SK-N-SH (cell line): ENCODE results near the gene BBS2. TPM values are rescaled to one million over a fixed set of nuclear protein-coding genes. Genes with fewer than 3 reads are reported as not detected.

Experiments used
- CTCF ChIA-PET: fragments of 300-600, 350-600 bp; formaldehyde crosslinking; extraction: SDS; loops from one replicate; lab custom pipeline; 2021; lab: Yijun Ruan, JAX
- POLR2A ChIA-PET: fragments of 350-600 bp; sonication (Branson Sonifier 250); formaldehyde crosslinking; extraction: SDS; loops from one replicate; lab custom pipeline; 2020; ENCODE audit warnings: antibody characterized with exemption, inconsistent platforms; lab: Yijun Ruan, JAX
- DNase-seq: peaks from one replicate; pipeline ENCODE4 v3.0.0; 2012
- H2AFZ ChIP-seq: fragments of 200-600 bp; sonication (generic); 2 replicates; pipeline ENCODE4 v1.8.1; 2016; ENCODE audit warnings: antibody characterized with exemption, mild to moderate bottlenecking, low read depth
- H3F3A ChIP-seq: fragments of 200-600 bp; sonication (generic); replicated peaks from 2 replicates; pipeline ENCODE3; 2016; ENCODE audit warnings: antibody characterized with exemption, mild to moderate bottlenecking; ENCODE audit not compliant: insufficient read depth
- H3K27ac ChIP-seq, 2 experiments: fragments of 200-500 bp in 1 of 2; fragments of 200-600 bp in 1 of 2; sonication (Bioruptor generic) in 1 of 2; sonication (generic), shearing (Covaris generic) in 1 of 2; 2 replicates each; pipeline versions ENCODE4 v1.5.1 to v1.6.1; 2014 to 2016; ENCODE audit warnings: low read depth in 2 of 2, inconsistent platforms in 1 of 2, low read length in 1 of 2, mild to moderate bottlenecking in 1 of 2, mixed read lengths in 1 of 2
- H3K27me3 ChIP-seq: fragments of 200-600 bp; sonication (generic), shearing (Covaris generic); 2 replicates; pipeline ENCODE4 v1.6.1; 2016; ENCODE audit warnings: mixed run types; ENCODE audit not compliant: insufficient read depth
- H3K36me3 ChIP-seq, 2 experiments: fragments of 200-500 bp in 1 of 2; fragments of 200-600 bp in 1 of 2; sonication (Bioruptor generic) in 1 of 2; sonication (generic) in 1 of 2; replicated peaks in 1 of 2; 2 replicates each; pipeline versions ENCODE3 to v1.5.1; 2014 to 2016; ENCODE audit warnings: low read length in 1 of 2, mild to moderate bottlenecking in 1 of 2; ENCODE audit not compliant: insufficient read depth in 2 of 2, control insufficient read depth in 1 of 2
- H3K4me1 ChIP-seq, 2 experiments: fragments of 200-500 bp in 1 of 2; fragments of 200-600 bp in 1 of 2; sonication (Bioruptor generic) in 1 of 2; sonication (generic), shearing (Covaris generic) in 1 of 2; 2 replicates each; pipeline versions ENCODE4 v1.5.1 to v1.6.1; 2014 to 2016; ENCODE audit warnings: low read depth in 1 of 2, low read length in 1 of 2, mixed run types in 1 of 2; ENCODE audit not compliant: insufficient read depth in 2 of 2, control insufficient read depth in 1 of 2
- H3K4me2 ChIP-seq: fragments of 200-600 bp; sonication (generic), shearing (Covaris generic); 2 replicates; pipeline ENCODE4 v1.6.1; 2017; ENCODE audit warnings: mixed run types
- H3K4me3 ChIP-seq, 2 experiments: fragments of 200-500 bp in 1 of 2; fragments of 200-600 bp in 1 of 2; sonication (Bioruptor generic) in 1 of 2; sonication (generic), shearing (Covaris generic) in 1 of 2; 2 replicates each; pipeline versions ENCODE4 v1.5.1 to v1.8.1; 2014 to 2016; ENCODE audit warnings: low read depth in 2 of 2, inconsistent platforms in 1 of 2, low read length in 1 of 2, mild to moderate bottlenecking in 1 of 2, mixed read lengths in 1 of 2, moderate library complexity in 1 of 2
- H3K79me2 ChIP-seq: fragments of 200-600 bp; sonication (generic); 2 replicates; pipeline ENCODE4 v1.8.1; 2017; ENCODE audit warnings: mild to moderate bottlenecking; ENCODE audit not compliant: insufficient read depth
- H3K9ac ChIP-seq: fragments of 200-600 bp; sonication (generic); 2 replicates; pipeline ENCODE4 v1.6.1; 2017; ENCODE audit warnings: mixed run types
- H3K9me2 ChIP-seq: fragments of 200-600 bp; sonication (generic); 2 replicates; pipeline ENCODE4 v1.6.1; 2017; ENCODE audit warnings: mixed run types
- H3K9me3 ChIP-seq: fragments of 200-600 bp; sonication (generic); 2 replicates; pipeline ENCODE4 v1.6.1; 2017; ENCODE audit warnings: mixed run types, mild to moderate bottlenecking, moderate library complexity
- H4K20me1 ChIP-seq: fragments of 200-600 bp; sonication (generic); 2 replicates; pipeline ENCODE4 v1.6.1; 2017; ENCODE audit warnings: mild to moderate bottlenecking, mixed run types; ENCODE audit not compliant: insufficient read depth
- CHD2 ChIP-seq: fragments of 150-350 bp; IDR thresholded peaks from 2 replicates; pipeline ENCODE4 v1.6.1; 2018; ENCODE audit warnings: low read length; ENCODE audit not compliant: partially characterized antibody
- ELF1 ChIP-seq: IDR thresholded peaks from 2 replicates; pipeline ENCODE4 v1.4.0; 2012
- EP300 ChIP-seq, 2 experiments: IDR thresholded peaks; 2 replicates each; pipeline versions ENCODE4 v1.4.0 to v1.6.1; 2012; ENCODE audit warnings: borderline replicate concordance in 1 of 2, low read depth in 1 of 2, low read length in 1 of 2
- EZH2phosphoT487 ChIP-seq: fragments of 200-600 bp; sonication (generic); IDR thresholded peaks from 2 replicates; pipeline ENCODE4 v1.6.1; 2017; ENCODE audit warnings: low read depth, mixed run types, mild to moderate bottlenecking, antibody characterized with exemption, moderate library complexity, borderline replicate concordance
- GATA2 ChIP-seq: sonication (generic); formaldehyde crosslinking; IDR thresholded peaks from 2 replicates; pipeline ENCODE4 v1.5.0; 2020; ENCODE audit warnings: mild to moderate bottlenecking, missing genetic modification reagents
- IRF3 ChIP-seq: fragments of 150-350 bp; IDR thresholded peaks from 2 replicates; pipeline ENCODE4 v1.6.1; 2016; ENCODE audit warnings: mild to moderate bottlenecking, low read depth, low read length
- JUND ChIP-seq: IDR thresholded peaks from 2 replicates; pipeline ENCODE4 v1.4.0; 2012
- NFIC ChIP-seq: IDR thresholded peaks from 2 replicates; pipeline ENCODE4 v1.4.0; 2012; ENCODE audit warnings: borderline replicate concordance
- NRF1 ChIP-seq: IDR thresholded peaks from 2 replicates; pipeline ENCODE4 v1.6.1; 2012; ENCODE audit warnings: low read depth, mild to moderate bottlenecking, low read length
- RCOR1 ChIP-seq: fragments of 150-350 bp; IDR thresholded peaks from 2 replicates; pipeline ENCODE4 v1.6.1; 2017; ENCODE audit warnings: antibody characterized with exemption, low read length
- REST ChIP-seq: IDR thresholded peaks from 2 replicates; pipeline ENCODE4 v1.6.1; 2012; ENCODE audit warnings: mild to moderate bottlenecking, low read depth, low read length, moderate library complexity
- TAF1 ChIP-seq: IDR thresholded peaks from 2 replicates; pipeline ENCODE4 v1.6.1; 2012; ENCODE audit warnings: low read depth, mild to moderate bottlenecking, low read length, moderate library complexity, borderline replicate concordance
- YY1 ChIP-seq: IDR thresholded peaks from 2 replicates; pipeline ENCODE4 v1.4.0; 2012; ENCODE audit warnings: low read depth, mild to moderate bottlenecking
- ZBTB33 ChIP-seq: IDR thresholded peaks from 2 replicates; pipeline ENCODE4 v1.4.0; 2012; ENCODE audit warnings: low read depth, borderline replicate concordance
- WGBS: methylation state at CpG from one replicate; pipeline ENCODE4 v1.1.6; 2017; ENCODE audit warnings: low lambda C conversion rate; 5-methylcytosine and 5-hydroxymethylcytosine counted together
- polyA plus RNA-seq, 3 experiments: library from polyadenylated mRNA; depleted of rRNA; stranded (reverse); fragments of >200 nt; gene quantifications; 2 replicates each; pipeline ENCODE4 v1.2.3, GENCODE V29; 2012
- TF ChIP-seq, protein P1 (sequence below): IDR thresholded peaks from 2 replicates; pipeline ENCODE4 v1.4.0; 2012; ENCODE audit warnings: low read depth, borderline replicate concordance
- TF ChIP-seq, protein P2 (sequence below): fragments of 150-350 bp; IDR thresholded peaks from 2 replicates; pipeline ENCODE4 v1.6.1; 2017; ENCODE audit warnings: antibody characterized with exemption, low read length, low read depth, borderline replicate concordance

The BBS2 gene
- polyA plus RNA-seq, 1 of the 3 experiments (the other 2 are of a cell fraction): 74.3 TPM

DNA sequence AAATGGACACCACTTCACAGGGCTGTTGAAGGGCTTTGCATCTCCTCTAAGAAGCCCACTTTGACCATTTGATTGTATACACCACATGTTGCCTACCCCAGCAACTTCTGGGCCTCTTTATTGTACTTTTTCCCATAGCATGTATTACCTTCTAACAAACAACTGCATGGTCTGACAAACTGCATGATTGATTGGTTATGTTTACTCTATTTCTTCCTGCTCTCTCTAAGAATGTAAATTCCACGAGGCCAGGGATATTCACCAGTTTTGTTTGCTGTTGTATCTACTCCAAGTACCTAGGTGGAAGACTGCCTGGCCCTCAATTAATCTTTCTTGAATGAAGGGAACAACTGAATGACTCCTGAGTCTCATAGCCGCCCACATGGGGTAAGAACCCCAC, 22.2 kb upstream of the BBS2 start (continued):
- no peak for TF ChIP-seq NFIC
- TF ChIP-seq, all 33 proteins: peak for 0

GRCh38 chr16:56539656-56540055, 19.8 kb upstream of the BBS2 start:
- Histone ChIP-seq H3K9me3 (0 out of 2 replicates have a peak, but pooled peaks cover 3% of the 10 kb centered on the region), H3K9ac (no peak overlapping the region), H3K4me1 (no peaks in the 10 kb centered on the region), H3K79me2 (no peaks in the 10 kb centered on the region), H4K20me1 (no peaks in the 10 kb centered on the region), H3F3A (no peaks in the 10 kb centered on the region), H3K27ac (no peak overlapping the region), H2AFZ (no peak overlapping the region), H3K4me3 (no peak overlapping the region), H3K4me2 (no peak overlapping the region), H3K9me2 (no peaks in the 10 kb centered on the region), H3K27me3 (no peaks in the 10 kb centered on the region; the same call in 1 of the 2 replicates), H3K36me3 (no peaks in the 10 kb centered on the region)
- ChIA-PET POLR2A (no interaction called here), CTCF (interaction anchor here (0.9 kb wide), 1 partner anchor 163 kb away, joined by 3 read pairs; no protein-coding TSS in a partner anchor)
- TF ChIP-seq GATA2: no peak
- no peak for TF ChIP-seq YY1
- no peak for TF ChIP-seq TAF1
- no peak for TF ChIP-seq IRF3
- TF ChIP-seq ELF1: no peak
- TF ChIP-seq EP300 (IDR thresholded peaks at IDR 0.05; ENCODE audit: borderline replicate concordance in 1 of 2, low read depth in 1 of 2, low read length in 1 of 2): no peak
- no peak for TF ChIP-seq ZBTB33
- no peak for TF ChIP-seq EZH2phosphoT487
- TF ChIP-seq REST: no peak
- TF ChIP-seq, protein P1, sequence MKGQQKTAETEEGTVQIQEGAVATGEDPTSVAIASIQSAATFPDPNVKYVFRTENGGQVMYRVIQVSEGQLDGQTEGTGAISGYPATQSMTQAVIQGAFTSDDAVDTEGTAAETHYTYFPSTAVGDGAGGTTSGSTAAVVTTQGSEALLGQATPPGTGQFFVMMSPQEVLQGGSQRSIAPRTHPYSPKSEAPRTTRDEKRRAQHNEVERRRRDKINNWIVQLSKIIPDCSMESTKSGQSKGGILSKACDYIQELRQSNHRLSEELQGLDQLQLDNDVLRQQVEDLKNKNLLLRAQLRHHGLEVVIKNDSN: no peak
- TF ChIP-seq RCOR1: no peak
- no peak for TF ChIP-seq JUND
- TF ChIP-seq NRF1: no peak
- TF ChIP-seq, protein P2, sequence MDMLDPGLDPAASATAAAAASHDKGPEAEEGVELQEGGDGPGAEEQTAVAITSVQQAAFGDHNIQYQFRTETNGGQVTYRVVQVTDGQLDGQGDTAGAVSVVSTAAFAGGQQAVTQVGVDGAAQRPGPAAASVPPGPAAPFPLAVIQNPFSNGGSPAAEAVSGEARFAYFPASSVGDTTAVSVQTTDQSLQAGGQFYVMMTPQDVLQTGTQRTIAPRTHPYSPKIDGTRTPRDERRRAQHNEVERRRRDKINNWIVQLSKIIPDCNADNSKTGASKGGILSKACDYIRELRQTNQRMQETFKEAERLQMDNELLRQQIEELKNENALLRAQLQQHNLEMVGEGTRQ: no peak
- no peak for TF ChIP-seq CHD2
- DNase-seq: no peak
- 44% methylated on average over 4 of the region's 4 CpGs for WGBS
